ENCODE results near the gene ABAT. TPM values are rescaled to one million over a fixed set of nuclear protein-coding genes. Genes with fewer than 3 reads are reported as not detected.

The ABAT gene
- total RNA-seq, 4 donors from 2014 or later = 9.6 to 24.0 (median 21.3) TPM

DNA sequence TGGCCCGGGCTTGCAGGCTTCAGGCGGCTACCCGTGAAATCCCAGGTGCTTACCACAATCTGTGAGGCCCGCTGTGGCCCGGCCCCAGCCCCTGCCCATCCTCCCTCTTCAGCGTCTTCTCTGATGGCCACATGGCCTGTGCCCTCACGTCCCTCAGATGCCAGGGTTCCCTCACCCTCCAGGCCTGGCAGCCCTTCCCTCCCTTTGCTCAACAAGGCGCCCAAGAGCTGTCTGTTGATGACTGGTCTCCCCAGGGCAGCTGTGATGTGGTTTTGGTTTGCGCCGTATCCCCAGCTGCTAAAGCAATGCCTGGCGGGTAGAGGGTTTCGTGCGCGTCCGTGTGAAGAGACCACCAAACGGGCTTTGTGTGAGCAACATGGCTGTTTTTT, 158.3 kb downstream of the ABAT start:
- H3K27me3 ChIP-seq = no peaks in the 10 kb centered on the region
- no peaks in the 10 kb centered on the region for H3K9me3 ChIP-seq
- H3K4me1 ChIP-seq = peaks cover 0 to 17% (median 2%) of the 10 kb centered on the region in 4 donors
- no peak for DNase-seq (ENCODE audit: low spot score in 2 of 2)
- H3K27ac ChIP-seq = peak overlapping the region in 1 of 4 donors; percentile 19
- WGBS, 2 donors = 79 to 82% methylated on average over 16 of the region's 16 CpGs
- H3K36me3 ChIP-seq = peaks cover 0 to 42% (median 3%) of the 10 kb centered on the region in 3 donors
- TF ChIP-seq EP300 (IDR thresholded peaks at IDR 0.05) = no peak
- TF ChIP-seq, protein P1, sequence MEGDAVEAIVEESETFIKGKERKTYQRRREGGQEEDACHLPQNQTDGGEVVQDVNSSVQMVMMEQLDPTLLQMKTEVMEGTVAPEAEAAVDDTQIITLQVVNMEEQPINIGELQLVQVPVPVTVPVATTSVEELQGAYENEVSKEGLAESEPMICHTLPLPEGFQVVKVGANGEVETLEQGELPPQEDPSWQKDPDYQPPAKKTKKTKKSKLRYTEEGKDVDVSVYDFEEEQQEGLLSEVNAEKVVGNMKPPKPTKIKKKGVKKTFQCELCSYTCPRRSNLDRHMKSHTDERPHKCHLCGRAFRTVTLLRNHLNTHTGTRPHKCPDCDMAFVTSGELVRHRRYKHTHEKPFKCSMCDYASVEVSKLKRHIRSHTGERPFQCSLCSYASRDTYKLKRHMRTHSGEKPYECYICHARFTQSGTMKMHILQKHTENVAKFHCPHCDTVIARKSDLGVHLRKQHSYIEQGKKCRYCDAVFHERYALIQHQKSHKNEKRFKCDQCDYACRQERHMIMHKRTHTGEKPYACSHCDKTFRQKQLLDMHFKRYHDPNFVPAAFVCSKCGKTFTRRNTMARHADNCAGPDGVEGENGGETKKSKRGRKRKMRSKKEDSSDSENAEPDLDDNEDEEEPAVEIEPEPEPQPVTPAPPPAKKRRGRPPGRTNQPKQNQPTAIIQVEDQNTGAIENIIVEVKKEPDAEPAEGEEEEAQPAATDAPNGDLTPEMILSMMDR (IDR thresholded peaks at IDR 0.05) = no peak
- no peak for TF ChIP-seq POLR2A (IDR thresholded peaks at IDR 0.05)
- no peak overlapping the region for H3K4me3 ChIP-seq

Small RNAs within 50 kb of the gene (small RNA-seq; reads per million reads assigned to genes)
- gene AC007224.1 (not detected), gene RN7SL743P (not detected), gene RNU7-63P (not detected)

Other genes starting within 250 kb of the ABAT start
- gene TMEM114, start 84.1 kb upstream of the ABAT start, total RNA-seq = not detected
- 10 to 100 TPM; 34.3 to 69.5 (median 46.6) TPM for gene METTL22, start 52.9 kb upstream of the ABAT start, total RNA-seq
- gene TMEM186, start 123.0 kb downstream of the ABAT start, total RNA-seq = 1 to 10 TPM; 5.7 to 9.6 (median 7.2) TPM
- gene PMM2, start 123.2 kb downstream of the ABAT start, total RNA-seq = 10 to 100 TPM; 37.6 to 73.8 (median 52.7) TPM
- gene CARHSP1, start 194.4 kb downstream of the ABAT start, total RNA-seq = 100 to 1,000 TPM in 3 of 4 donors, 10 to 100 TPM in 1; 90.6 to 169 (median 160) TPM
- not detected for gene LITAFD, start 207.7 kb downstream of the ABAT start, total RNA-seq

Data from tibial nerve (tissue), 4 donors.